ENCODE measurements around the gene RFC4.

RFC4 gene

GRCh38 chr3:186785495-186786018 is 20.7 kb downstream of the RFC4 start:
- H3K36me3 ChIP-seq (replicated peaks; ENCODE audit: insufficient read depth, low read length) = peaks cover 57% of the 10 kb centered on the region
- no peak for DNase-seq
- H3K9me2 ChIP-seq (replicated peaks; ENCODE audit: insufficient read depth, low read length) = no peaks in the 10 kb centered on the region
- H3K79me2 ChIP-seq (ENCODE audit: low read length) = peaks cover 68% of the 10 kb centered on the region
- peaks cover 64% of the 10 kb centered on the region for H4K20me1 ChIP-seq (ENCODE audit: insufficient read depth, low read length)
- H3K4me1 ChIP-seq (ENCODE audit: low read length) = peaks cover 23% of the 10 kb centered on the region
- H3K27me3 ChIP-seq (replicated peaks; ENCODE audit: insufficient read depth, low read length) = no peaks in the 10 kb centered on the region
- H3K9me3 ChIP-seq (replicated peaks; ENCODE audit: insufficient read depth, low read length) = no peaks in the 10 kb centered on the region
- no peak for TF ChIP-seq EZH2 (optimal IDR thresholded peaks at IDR 0.05; ENCODE audit: low read depth, low read length)
- no peak for TF ChIP-seq EZH2phosphoT487 (IDR thresholded peaks at IDR 0.05; ENCODE audit: low read length)
- TF ChIP-seq CTCF (IDR thresholded peaks at IDR 0.05; ENCODE audit: low read length) = no peak
- no peak overlapping the region for H2AFZ ChIP-seq (ENCODE audit: low read length)
- peak overlapping the region; percentile 84 for H3K4me2 ChIP-seq (ENCODE audit: low read depth, low read length)
- peak overlapping the region; percentile 98 for H3K4me3 ChIP-seq (ENCODE audit: low read length)
- peak overlapping the region; percentile 89; the same call in 1 of the 2 replicates for H3K27ac ChIP-seq (ENCODE audit: low read length)
- peaks cover 83% of the 10 kb centered on the region for H3F3A ChIP-seq (ENCODE audit: insufficient read depth, low read length)
- peak overlapping the region; percentile 96 for H3K9ac ChIP-seq (ENCODE audit: low read length)

- Histone ChIP-seq H3K27me3 (replicated peaks; ENCODE audit: insufficient read depth, low read length) (no peaks in the 10 kb centered on the region), H3K36me3 (replicated peaks; ENCODE audit: insufficient read depth, low read length) (peaks cover 57% of the 10 kb centered on the region), H3K9ac (ENCODE audit: low read length) (peak overlapping the region; percentile 96), H3K4me3 (ENCODE audit: low read length) (peak overlapping the region; percentile 98), H3K9me3 (replicated peaks; ENCODE audit: insufficient read depth, low read length) (no peaks in the 10 kb centered on the region), H3F3A (ENCODE audit: insufficient read depth, low read length) (peaks cover 77% of the 10 kb centered on the region), H3K9me2 (replicated peaks; ENCODE audit: insufficient read depth, low read length) (no peaks in the 10 kb centered on the region), H3K4me1 (ENCODE audit: low read length) (peaks cover 23% of the 10 kb centered on the region), H3K27ac (ENCODE audit: low read length) (peak overlapping the region; percentile 89), H3K4me2 (ENCODE audit: low read depth, low read length) (peak overlapping the region; percentile 84), H4K20me1 (ENCODE audit: insufficient read depth, low read length) (peaks cover 58% of the 10 kb centered on the region), H3K79me2 (ENCODE audit: low read length) (peaks cover 68% of the 10 kb centered on the region), H2AFZ (ENCODE audit: low read length) (no peak overlapping the region)
- TF ChIP-seq CTCF (IDR thresholded peaks at IDR 0.05; ENCODE audit: low read length) (no peak), EZH2phosphoT487 (IDR thresholded peaks at IDR 0.05; ENCODE audit: low read length) (no peak), EZH2 (optimal IDR thresholded peaks at IDR 0.05; ENCODE audit: low read depth, low read length) (no peak)
- peak; percentile 52 for DNase-seq
These were observed 21.3 kb downstream of the RFC4 start for GRCh38 chr3:186784820-186785494.

- peaks cover 54% of the 10 kb centered on the region for H3K36me3 ChIP-seq (replicated peaks; ENCODE audit: insufficient read depth, low read length)
- DNase-seq = peak; percentile 83
These were observed 22.4 kb downstream of the RFC4 start for GRCh38 chr3:186783731-186784515.

More at GRCh38 chr3:186783731-186784515, 22.4 kb downstream of the RFC4 start:
- peak overlapping the region; percentile 89 for H3K27ac ChIP-seq (ENCODE audit: low read length)
- peaks cover 23% of the 10 kb centered on the region for H3K4me1 ChIP-seq (ENCODE audit: low read length)
- peak overlapping the region; percentile 84 for H3K4me2 ChIP-seq (ENCODE audit: low read depth, low read length)
- no peaks in the 10 kb centered on the region for H3K9me2 ChIP-seq (replicated peaks; ENCODE audit: insufficient read depth, low read length)
- peak overlapping the region; percentile 96 for H3K9ac ChIP-seq (ENCODE audit: low read length)
- H3K27me3 ChIP-seq (replicated peaks; ENCODE audit: insufficient read depth, low read length) = no peaks in the 10 kb centered on the region
- peaks cover 50% of the 10 kb centered on the region for H4K20me1 ChIP-seq (ENCODE audit: insufficient read depth, low read length)
- H3K4me3 ChIP-seq (ENCODE audit: low read length) = peak overlapping the region; percentile 98
- peaks cover 65% of the 10 kb centered on the region for H3K79me2 ChIP-seq (ENCODE audit: low read length)
- no peaks in the 10 kb centered on the region for H3K9me3 ChIP-seq (replicated peaks; ENCODE audit: insufficient read depth, low read length)
- H3F3A ChIP-seq (ENCODE audit: insufficient read depth, low read length) = peaks cover 68% of the 10 kb centered on the region
- no peak overlapping the region for H2AFZ ChIP-seq (ENCODE audit: low read length)
- TF ChIP-seq CTCF (IDR thresholded peaks at IDR 0.05; ENCODE audit: low read length) (no peak), EZH2 (optimal IDR thresholded peaks at IDR 0.05; ENCODE audit: low read depth, low read length) (no peak), EZH2phosphoT487 (IDR thresholded peaks at IDR 0.05; ENCODE audit: low read length) (no peak)
